NCI-H748 (cell line): ENCODE measurements around the gene ERF.

Experiments
- DNase-seq: peaks from one replicate; lab custom pipeline; 2025; ENCODE audit not compliant: unreplicated experiment; lab: John Stamatoyannopoulos, UW

The ERF gene

GRCh38 chr19:42254850-42255765 lies at the start of gene ERF:
ERF (minus strand) TSS chr19:42255128; CDS start chr19:42254999, 129 bp downstream.
- peak; percentile 92 for DNase-seq

- DNase-seq, result no peak
Measured at GRCh38 chr19:42303876-42304275, 48.9 kb upstream of the ERF start.

GRCh38 chr19:42303101-42303464 lies 48.2 kb upstream of the ERF start:
- no peak for DNase-seq

- peak; percentile 61 for DNase-seq
Measured at GRCh38 chr19:42301646-42302203, 46.8 kb upstream of the ERF start, which contains the start of gene PRR19. PRR19 (plus strand) TSS chr19:42302132; CDS start chr19:42309585, 7,453 bp downstream.

- DNase-seq, result no peak
Measured at GRCh38 chr19:42297039-42297438, 42.1 kb upstream of the ERF start.

GRCh38 chr19:42295831-42296525 lies 41.0 kb upstream of the ERF start:
- DNase-seq, result peak; percentile 80

- DNase-seq, result no peak
Measured at GRCh38 chr19:42295342-42295741, 40.4 kb upstream of the ERF start.

GRCh38 chr19:42294471-42295137 lies 39.7 kb upstream of the ERF start:
- DNase-seq, result no peak

GRCh38 chr19:42293948-42294347 lies 39.0 kb upstream of the ERF start:
- DNase-seq, result no peak

GRCh38 chr19:42293540-42293939 lies 38.6 kb upstream of the ERF start:
- DNase-seq, result no peak

- DNase-seq, result no peak
Measured at GRCh38 chr19:42292963-42293362, 38.0 kb upstream of the ERF start.

- DNase-seq, result no peak
Measured at GRCh38 chr19:42292042-42292960, 37.4 kb upstream of the ERF start.

- DNase-seq, result no peak
Measured at GRCh38 chr19:42291435-42291810, 36.5 kb upstream of the ERF start.

GRCh38 chr19:42290523-42291434 lies 35.9 kb upstream of the ERF start:
- no peak for DNase-seq

- DNase-seq, result no peak
Measured at GRCh38 chr19:42290136-42290522, 35.2 kb upstream of the ERF start.

- DNase-seq, result no peak
Measured at GRCh38 chr19:42289556-42290041, 34.7 kb upstream of the ERF start.

GRCh38 chr19:42288881-42289555 lies 34.1 kb upstream of the ERF start:
- no peak for DNase-seq

- DNase-seq, result no peak
Measured at GRCh38 chr19:42288387-42288786, 33.5 kb upstream of the ERF start.

- no peak for DNase-seq
Measured at GRCh38 chr19:42287827-42288107, 32.8 kb upstream of the ERF start.
